Esophagus muscularis mucosa (tissue), 4 donors: Measurements from ENCODE around the gene TMC1.

ENCODE experiments used
- CTCF ChIP-seq, 3 experiments: fragments of 200-600 bp in 2 of 3; fragments of 450-650 bp in 1 of 3; sonication (generic) in 2 of 3; IDR thresholded peaks; one replicate each; pipeline ENCODE4 v1.5.1; 2017 to 2019; ENCODE audit warnings: antibody characterized with exemption in 3 of 3, mild to moderate bottlenecking in 2 of 3, moderate library complexity in 1 of 3
- EP300 ChIP-seq: sonication (generic); formaldehyde crosslinking; IDR thresholded peaks from one replicate; pipeline ENCODE4 v1.6.1; 2017; ENCODE audit warnings: antibody characterized with exemption
- POLR2A ChIP-seq: fragments of 450-650 bp; IDR thresholded peaks from one replicate; pipeline ENCODE4 v1.6.1; 2017; ENCODE audit warnings: antibody characterized with exemption, moderate library complexity, mild to moderate bottlenecking, low read depth
- POLR2AphosphoS5 ChIP-seq, 2 donors: sonication (generic); formaldehyde crosslinking; IDR thresholded peaks; one replicate each; pipeline ENCODE4 v1.6.1; 2017; ENCODE audit warnings: antibody characterized with exemption in 2 of 2

GRCh38 chr9:72834994-72835393 is 313.6 kb downstream of the TMC1 start:
- TF ChIP-seq CTCF (IDR thresholded peaks at IDR 0.05) (no peak), EP300 (no peak), POLR2A (no peak), POLR2AphosphoS5 (IDR thresholded peaks at IDR 0.05) (no peak)
